Kidney (tissue), 14 donors: ENCODE results near the gene MVP. TPM values are rescaled to one million over a fixed set of nuclear protein-coding genes. Genes with fewer than 3 reads are reported as not detected.
A peak's percentile ranks its signal among the peaks of the same experiment; 100 is the strongest.
"Not testable (repeated sequence)": the region's sequence is repeated elsewhere in the genome, so short reads cannot be mapped to it uniquely, and the experiment has no call there.

Experiments used
- DNase-seq, 5 donors: peaks; one replicate each; pipeline ENCODE4 v3.0.0-alpha.2; 2013 to 2020
- FAIRE-seq: peaks from 2 replicates; lab custom pipeline; 2012; peaks lifted over from hg19 to GRCh38; lab: Jason Lieb, UNC
- H3K27ac ChIP-seq, 2 donors: one replicate each; pipeline ENCODE4 v1.7.0; 2013; ENCODE audit warnings: low read depth in 2 of 2, low read length in 2 of 2, inconsistent platforms in 1 of 2
- H3K27me3 ChIP-seq: one replicate; pipeline ENCODE4 v1.7.1; 2013; ENCODE audit warnings: low read length, inconsistent platforms; ENCODE audit not compliant: control insufficient read depth, insufficient read depth
- H3K36me3 ChIP-seq, 3 donors: one replicate each; pipeline versions ENCODE4 v1.7.0 to v1.7.1; 2013; ENCODE audit warnings: low read length in 3 of 3, control low read depth in 1 of 3, inconsistent platforms in 1 of 3; ENCODE audit not compliant: insufficient read depth in 3 of 3, control insufficient read depth in 2 of 3
- H3K4me1 ChIP-seq, 3 donors: one replicate each; pipeline versions ENCODE4 v1.7.0 to v1.7.1; 2013; ENCODE audit warnings: low read length in 3 of 3, inconsistent platforms in 1 of 3, low read depth in 1 of 3; ENCODE audit not compliant: control insufficient read depth in 2 of 3, insufficient read depth in 2 of 3
- H3K4me3 ChIP-seq, 3 donors: one replicate each; pipeline versions ENCODE4 v1.7.0 to v1.8.1; 2013; ENCODE audit warnings: low read length in 3 of 3, control low read depth in 1 of 3, inconsistent platforms in 1 of 3
- H3K9ac ChIP-seq, 3 donors: one replicate each; pipeline versions ENCODE4 v1.7.0 to v1.7.1; 2013; ENCODE audit warnings: low read length in 3 of 3, control low read depth in 1 of 3, inconsistent platforms in 1 of 3
- H3K9me3 ChIP-seq, 3 donors: one replicate each; pipeline versions ENCODE4 v1.7.0 to v1.7.1; 2013; ENCODE audit warnings: low read length in 3 of 3, control low read depth in 1 of 3, inconsistent platforms in 1 of 3; ENCODE audit not compliant: control insufficient read depth in 2 of 3, insufficient read depth in 1 of 3
- intact Hi-C: fragments of 100-400 bp; cut with DNase I; formaldehyde crosslinking; loops from one replicate; pipeline ENCODE4 v1.11.1; 2022
- polyA plus RNA-seq: library from polyadenylated mRNA; stranded (reverse); fragments of 350-450 nt; fragmentation: Illumina TruSeq; extraction: RNeasy Lipid Tissue Mini Kit (QIAGEN cat#74804); gene quantifications from one replicate; pipeline ENCODE4 v1.2.3, GENCODE V29; 2014; ENCODE audit warnings: low read depth, low replicate concordance; ENCODE audit not compliant: insufficient read depth
- total RNA-seq: library from RNA; stranded (reverse); fragmentation: NEBNext Ultra II Directional; extraction: Animal tissue kit (Norgen Biotek cat#: 25700); gene quantifications from one replicate; pipeline ENCODE4 v1.2.1, GENCODE V29; 2021
- TF ChIP-seq, protein P1 (sequence below): IDR thresholded peaks from 3 replicates; pipeline ENCODE4 v1.5.1; 2012; ENCODE audit warnings: mild to moderate bottlenecking, moderate library complexity, borderline replicate concordance; ENCODE audit not compliant: insufficient read depth; ENCODE audit errors: extremely low read depth
- donor health status: control.
- donor health status: control.
- donor health status: control.
- donor health status: control.
- donor health status: control.
- donor health status: DM: yes; HTN: yes; CAD: no.
- donor health status: Normal renal cell carcinoma (clear cell type).

MVP gene
- total and polyA plus RNA-seq, 2 donors from 2014 or later, result 123 to 271 TPM

GRCh38 chr16:29826342-29826695, 6.1 kb downstream of the MVP start:
- DNase-seq, result no peak
- Histone ChIP-seq H3K9ac (no peak overlapping the region), H3K4me1 (peaks cover 0 to 33% (median 13%) of the 10 kb centered on the region in 3 donors), H3K4me3 (no peak overlapping the region), H3K9me3 (no peaks in the 10 kb centered on the region), H3K36me3 (peaks cover 0 to 9% (median 8%) of the 10 kb centered on the region in 3 donors), H3K27me3 (no peaks in the 10 kb centered on the region), H3K27ac (peak overlapping the region in 1 of 2 donors; percentile 48)
- FAIRE-seq, result no peak
- intact Hi-C loops, result no loop called here
- TF ChIP-seq, protein P1, sequence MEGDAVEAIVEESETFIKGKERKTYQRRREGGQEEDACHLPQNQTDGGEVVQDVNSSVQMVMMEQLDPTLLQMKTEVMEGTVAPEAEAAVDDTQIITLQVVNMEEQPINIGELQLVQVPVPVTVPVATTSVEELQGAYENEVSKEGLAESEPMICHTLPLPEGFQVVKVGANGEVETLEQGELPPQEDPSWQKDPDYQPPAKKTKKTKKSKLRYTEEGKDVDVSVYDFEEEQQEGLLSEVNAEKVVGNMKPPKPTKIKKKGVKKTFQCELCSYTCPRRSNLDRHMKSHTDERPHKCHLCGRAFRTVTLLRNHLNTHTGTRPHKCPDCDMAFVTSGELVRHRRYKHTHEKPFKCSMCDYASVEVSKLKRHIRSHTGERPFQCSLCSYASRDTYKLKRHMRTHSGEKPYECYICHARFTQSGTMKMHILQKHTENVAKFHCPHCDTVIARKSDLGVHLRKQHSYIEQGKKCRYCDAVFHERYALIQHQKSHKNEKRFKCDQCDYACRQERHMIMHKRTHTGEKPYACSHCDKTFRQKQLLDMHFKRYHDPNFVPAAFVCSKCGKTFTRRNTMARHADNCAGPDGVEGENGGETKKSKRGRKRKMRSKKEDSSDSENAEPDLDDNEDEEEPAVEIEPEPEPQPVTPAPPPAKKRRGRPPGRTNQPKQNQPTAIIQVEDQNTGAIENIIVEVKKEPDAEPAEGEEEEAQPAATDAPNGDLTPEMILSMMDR, result no peak

DNA sequence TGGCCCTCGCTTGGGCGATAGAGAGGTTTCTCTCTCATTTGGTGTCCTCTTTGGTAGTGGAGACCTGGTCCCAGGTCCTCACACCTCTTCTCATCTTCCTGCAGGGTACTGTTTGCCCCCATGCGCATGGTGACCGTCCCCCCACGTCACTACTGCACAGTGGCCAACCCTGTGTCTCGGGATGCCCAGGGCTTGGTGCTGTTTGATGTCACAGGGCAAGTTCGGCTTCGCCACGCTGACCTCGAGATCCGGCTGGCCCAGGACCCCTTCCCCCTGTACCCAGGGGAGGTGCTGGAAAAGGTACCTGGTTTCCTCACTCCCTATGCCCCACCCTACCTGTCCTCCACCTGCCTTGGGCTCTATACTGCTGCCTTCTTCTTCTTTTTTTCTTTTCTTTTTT, 10.5 kb downstream of the MVP start:
- DNase-seq (no peak), FAIRE-seq (no peak)
- no peak overlapping the region for H3K27ac ChIP-seq

DNA sequence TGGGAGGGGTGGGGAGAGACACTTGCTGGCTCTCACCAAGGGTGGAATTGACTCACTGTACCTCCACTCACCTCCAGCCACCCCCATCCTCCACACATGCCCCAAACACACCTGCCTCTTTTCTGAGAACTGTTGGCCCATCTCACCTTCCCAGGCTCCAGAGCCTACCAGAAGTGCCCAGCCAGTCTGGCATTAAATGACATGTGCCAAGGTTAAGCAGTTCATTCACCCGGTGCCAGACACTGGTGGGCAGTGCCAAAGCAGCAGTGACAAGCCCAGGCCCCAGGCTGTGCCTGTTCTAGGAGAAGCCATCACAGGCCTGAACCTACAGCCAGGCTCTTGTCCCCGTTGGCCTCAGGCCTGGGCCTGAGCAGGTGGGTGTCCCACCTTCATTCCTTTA, 11.2 kb downstream of the MVP start:
- Histone ChIP-seq H3K4me3 (no peak overlapping the region), H3K4me1 (peaks cover 0 to 4% (median 0%) of the 10 kb centered on the region in 3 donors), H3K27ac (no peak overlapping the region), H3K27me3 (no peaks in the 10 kb centered on the region), H3K9ac (no peak overlapping the region), H3K36me3 (peaks cover 0 to 21% (median 20%) of the 10 kb centered on the region in 3 donors), H3K9me3 (no peaks in the 10 kb centered on the region)
- TF ChIP-seq, protein P1, result no peak
- FAIRE-seq, result no peak
- intact Hi-C loops, result no loop called here
- no peak for DNase-seq

More for the DNA sequence above, 10.5 kb downstream of the MVP start:
- Histone ChIP-seq H3K4me3 (no peak overlapping the region), H3K4me1 (peaks cover 0 to 9% (median 0%) of the 10 kb centered on the region in 3 donors), H3K9ac (no peak overlapping the region), H3K36me3 (peaks cover 0 to 23% (median 21%) of the 10 kb centered on the region in 3 donors), H3K27me3 (no peaks in the 10 kb centered on the region), H3K9me3 (no peaks in the 10 kb centered on the region)
- TF ChIP-seq, protein P1, result no peak
- intact Hi-C loops, result no loop called here

- DNase-seq, intact Hi-C loops, H3K9ac ChIP-seq, H3K9me3 ChIP-seq, H3K27me3 ChIP-seq, H3K27ac ChIP-seq, H3K4me1 ChIP-seq, H3K4me3 ChIP-seq, FAIRE-seq: not testable (repeated sequence)
- peaks cover 0 to 36% (median 29%) of the 10 kb centered on the region in 3 donors for H3K36me3 ChIP-seq
Measured at GRCh38 chr16:29833219-29833618, 13.0 kb downstream of the MVP start.
